Heart left ventricle (tissue), 16 donors: ENCODE data around the gene HSPB7. TPM values are rescaled to one million over a fixed set of nuclear protein-coding genes. Genes with fewer than 3 reads are reported as not detected.

Source experiments
- ATAC-seq, 4 donors: fragments of 200-7000 bp; cut with Tn5 transposase; one replicate each; pipeline ENCODE4 v1.9.1; 2020 to 2022; ENCODE audit warnings: moderate library complexity in 4 of 4, mild to moderate bottlenecking in 3 of 4, moderate number of reproducible peaks in 1 of 4
- DNase-seq, 5 donors: peaks; one replicate each; pipeline ENCODE4 v3.0.0-alpha.2; 2020
- H3K27ac ChIP-seq, 12 donors: fragments of 200-600 bp; sonication (generic) in 4 of 12; one replicate each; pipeline versions ENCODE4 v1.5.0 to v1.8.0; 2016 to 2022; ENCODE audit warnings: mild to moderate bottlenecking in 2 of 12
- H3K27me3 ChIP-seq, 9 donors: fragments of 200-600 bp; sonication (generic) in 2 of 9; one replicate each; pipeline versions ENCODE4 v1.5.1 to v1.8.0; 2016 to 2022; ENCODE audit warnings: mild to moderate bottlenecking in 3 of 9
- H3K36me3 ChIP-seq, 9 donors: fragments of 200-600 bp; sonication (generic) in 2 of 9; one replicate each; pipeline versions ENCODE4 v1.5.0 to v1.8.0; 2018 to 2022; ENCODE audit warnings: mild to moderate bottlenecking in 2 of 9
- H3K4me1 ChIP-seq, 12 donors: fragments of 200-600 bp; sonication (generic) in 4 of 12; one replicate each; pipeline versions ENCODE4 v1.5.0 to v1.8.0; 2016 to 2022; ENCODE audit warnings: mild to moderate bottlenecking in 3 of 12
- H3K4me3 ChIP-seq, 12 donors: fragments of 200-600 bp; sonication (generic) in 4 of 12; one replicate each; pipeline versions ENCODE4 v1.5.0 to v1.8.0; 2017 to 2022; ENCODE audit warnings: mild to moderate bottlenecking in 9 of 12, moderate library complexity in 4 of 12
- H3K9me3 ChIP-seq, 12 donors: fragments of 200-600 bp; sonication (generic) in 4 of 12; one replicate each; pipeline versions ENCODE4 v1.5.0 to v1.8.0; 2016 to 2022; ENCODE audit warnings: mild to moderate bottlenecking in 1 of 12
- POLR2A ChIP-seq, 2 donors: fragments of 450-650 bp; IDR thresholded peaks; one replicate each; pipeline ENCODE4 v1.6.1; 2017; ENCODE audit warnings: antibody characterized with exemption in 2 of 2, mild to moderate bottlenecking in 2 of 2, moderate library complexity in 2 of 2
- WGBS, 4 donors: extraction: QIAGEN DNeasy Blood & Tissue Kit in 2 of 4; methylation state at CpG; one replicate each; pipeline versions ENCODE4 v1.1.5 to v1.1.7; 2013 to 2018; 5-methylcytosine and 5-hydroxymethylcytosine counted together
- intact Hi-C, 10 donors: fragments of 100-400 bp; cut with DNase I; formaldehyde crosslinking; loops; one replicate each; pipeline versions ENCODE4 v1.11.1 to v1.14.2; 2022
- polyA plus RNA-seq, 2 donors: library from polyadenylated mRNA; stranded (reverse); fragments of 200-250 nt; gene quantifications; one replicate each; pipeline ENCODE4 v1.2.3, GENCODE V29; 2013
- total RNA-seq, 9 donors: library from RNA; depleted of rRNA in 2 of 9; stranded (reverse); fragments of >200 nt in 2 of 9; fragmentation: NEBNext Ultra II Directional in 3 of 9; extraction: Animal tissue kit (Norgen Biotek cat#: 25700) in 3 of 9; gene quantifications; one replicate each; pipeline versions ENCODE4 v1.1.0 to v1.2.4, GENCODE V29; 2016 to 2023
- TF ChIP-seq, protein P1 (sequence below), 12 donors: fragments of 200-600 bp; sonication (generic) in 4 of 12; IDR thresholded peaks; one replicate each; pipeline versions ENCODE4 v1.5.0 to v1.8.0; 2018 to 2022; ENCODE audit warnings: antibody characterized with exemption in 12 of 12, mild to moderate bottlenecking in 5 of 12
- donor health status: ischemic (EF 13 %, LVEDD 7.1; RV severe dilation, severe dysfunction).
- donor health status: healthy with polysubstance abuse.
- donor health status: DM: no; HTN: yes; CAD: no.
- donor health status: DM: no; HTN: no; CAD: no.
- donor health status: ischemic (EF 25% LVEDD 6.9; RV normal size, moderate dysfunction).
- donor health status: ischemic (EF 25% LVEDD 5.7; RV mildly dilated, moderate dysfunction).
- donor health status: healthy.
- donor health status: DM: yes; HTN: yes; CAD: no.
- donor health status: ischemic (EF 35%, LVEDD 5.7; RV mildly dilated, moderate dysfunction).
- donor health status: nonischemic (EF 11% LVEDD 7.7; RV severe dilation, severe dysfunction).
- donor health status: DM: yes; HTN: yes; CAD: no.
- donor health status: PGD.
- donor health status: ischemic (EF 29% LVEDD 5.4; RV normal size, mild dysfunction).
- donor health status: nonischemic (EF 23%, LVEDD 6.1; RV moderate dilation, normal function).

The HSPB7 gene
- total and polyA plus RNA-seq, 11 donors: 2,598 to 10,910 (median 4,961) TPM

DNA sequence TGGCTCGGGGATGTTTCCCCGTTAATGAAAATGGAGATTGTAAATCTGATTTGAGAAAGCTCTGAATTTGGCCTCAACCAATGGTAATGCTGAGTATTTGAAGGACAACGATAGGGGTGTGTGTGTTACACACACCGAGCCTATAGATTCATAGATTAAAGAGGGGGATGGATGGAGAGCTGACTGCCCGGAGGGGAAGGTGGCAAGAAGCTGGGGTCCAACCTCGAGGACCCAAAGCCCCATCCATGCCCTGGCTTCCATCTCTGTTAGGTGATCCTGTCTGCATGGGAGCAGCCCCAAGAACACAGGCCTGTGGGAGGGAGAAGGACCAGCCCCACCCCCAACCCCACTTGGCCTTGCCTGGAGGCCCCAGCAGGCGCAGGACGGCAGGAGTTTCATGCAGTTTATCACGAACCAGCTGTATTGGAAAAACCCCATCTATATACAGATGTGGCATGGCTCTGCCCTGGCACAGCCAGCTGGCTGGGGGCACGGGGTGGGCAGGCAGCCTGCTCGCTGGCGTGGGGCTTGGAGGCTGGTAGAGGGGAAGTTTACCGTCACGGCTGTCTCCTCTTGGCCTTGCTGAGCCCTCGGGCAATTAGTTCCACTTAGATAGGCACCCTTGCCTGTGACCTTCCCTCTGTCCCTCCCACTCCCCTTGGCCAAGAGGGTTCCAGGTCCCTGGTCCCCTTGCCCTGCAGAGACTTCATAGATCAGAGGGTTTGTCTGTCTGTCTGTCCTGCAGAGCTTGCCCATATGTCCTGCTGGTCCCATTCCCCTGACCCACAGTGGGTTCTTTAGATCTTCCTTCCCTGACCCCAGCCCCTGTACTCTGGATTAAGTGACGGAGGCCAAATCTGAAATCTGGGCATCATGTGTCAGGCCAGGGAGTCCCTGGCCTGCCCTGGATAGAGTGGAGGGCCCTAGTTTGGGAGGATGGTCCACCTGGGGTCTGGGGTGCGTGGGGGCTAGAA is 3.0 kb downstream of the HSPB7 start:
- intact Hi-C loops: no loop called here
- peaks cover 0 to 56% (median 36%) of the 10 kb centered on the region in 12 donors for H3K4me1 ChIP-seq
- H3K4me3 ChIP-seq: peak overlapping the region; percentile 27 to 81 (median 66)
- DNase-seq (peak in 4 of 5 donors; percentile 71 to 80 (median 74)), ATAC-seq (no peak)
- TF ChIP-seq, protein P1, sequence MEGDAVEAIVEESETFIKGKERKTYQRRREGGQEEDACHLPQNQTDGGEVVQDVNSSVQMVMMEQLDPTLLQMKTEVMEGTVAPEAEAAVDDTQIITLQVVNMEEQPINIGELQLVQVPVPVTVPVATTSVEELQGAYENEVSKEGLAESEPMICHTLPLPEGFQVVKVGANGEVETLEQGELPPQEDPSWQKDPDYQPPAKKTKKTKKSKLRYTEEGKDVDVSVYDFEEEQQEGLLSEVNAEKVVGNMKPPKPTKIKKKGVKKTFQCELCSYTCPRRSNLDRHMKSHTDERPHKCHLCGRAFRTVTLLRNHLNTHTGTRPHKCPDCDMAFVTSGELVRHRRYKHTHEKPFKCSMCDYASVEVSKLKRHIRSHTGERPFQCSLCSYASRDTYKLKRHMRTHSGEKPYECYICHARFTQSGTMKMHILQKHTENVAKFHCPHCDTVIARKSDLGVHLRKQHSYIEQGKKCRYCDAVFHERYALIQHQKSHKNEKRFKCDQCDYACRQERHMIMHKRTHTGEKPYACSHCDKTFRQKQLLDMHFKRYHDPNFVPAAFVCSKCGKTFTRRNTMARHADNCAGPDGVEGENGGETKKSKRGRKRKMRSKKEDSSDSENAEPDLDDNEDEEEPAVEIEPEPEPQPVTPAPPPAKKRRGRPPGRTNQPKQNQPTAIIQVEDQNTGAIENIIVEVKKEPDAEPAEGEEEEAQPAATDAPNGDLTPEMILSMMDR (IDR thresholded peaks at IDR 0.05): no peak
- TF ChIP-seq POLR2A (IDR thresholded peaks at IDR 0.05): peak in 1 of 2 donors; percentile 26
- H3K27ac ChIP-seq: peak overlapping the region; percentile 88 to 99 (median 97)
- 46 to 54% (median 50%) methylated on average over 12 to 17 of the region's 17 CpGs for whole genome bisulfite sequencing, 4 donors
- no peaks in the 10 kb centered on the region for H3K9me3 ChIP-seq
- peaks cover 0 to 10% (median 0%) of the 10 kb centered on the region in 9 donors for H3K36me3 ChIP-seq
- peaks cover 0 to 5% (median 0%) of the 10 kb centered on the region in 9 donors for H3K27me3 ChIP-seq

DNA sequence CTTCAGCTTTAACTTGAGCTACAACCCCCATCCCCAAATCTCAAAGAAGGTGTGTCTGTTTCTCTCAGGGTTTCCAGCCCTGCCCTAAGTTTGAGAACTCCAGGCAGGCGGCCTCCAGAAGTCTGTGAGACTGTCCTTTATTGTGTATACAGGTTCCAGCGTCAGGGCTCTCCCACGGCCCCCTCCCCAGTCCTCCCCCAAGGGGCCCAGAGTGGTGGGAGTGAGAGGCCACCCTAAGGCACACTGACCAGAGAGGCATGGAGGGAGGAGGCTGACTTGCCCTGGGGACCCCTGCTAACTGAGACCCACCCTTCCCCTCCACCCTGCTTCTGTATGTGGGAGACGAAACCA is 4.0 kb downstream of the HSPB7 start:
- TF ChIP-seq, protein P1 (IDR thresholded peaks at IDR 0.05): no peak
- peak in 1 of 2 donors; percentile 20 for TF ChIP-seq POLR2A (IDR thresholded peaks at IDR 0.05)
- Histone ChIP-seq H3K27ac (peak overlapping the region; percentile 88 to 99 (median 97)), H3K4me3 (peak overlapping the region in 7 of 12 donors; percentile 9 to 81 (median 67)), H3K4me1 (peaks cover 0 to 48% (median 32%) of the 10 kb centered on the region in 12 donors), H3K36me3 (peaks cover 0 to 10% (median 0%) of the 10 kb centered on the region in 9 donors), H3K9me3 (no peaks in the 10 kb centered on the region), H3K27me3 (peaks cover 0 to 5% (median 0%) of the 10 kb centered on the region in 9 donors)
- no peak for ATAC-seq
- no peak for DNase-seq
- intact Hi-C loops: no loop called here
- 18 to 38% (median 28%) methylated on average over 4 of the region's 4 CpGs for WGBS, 4 donors

DNA sequence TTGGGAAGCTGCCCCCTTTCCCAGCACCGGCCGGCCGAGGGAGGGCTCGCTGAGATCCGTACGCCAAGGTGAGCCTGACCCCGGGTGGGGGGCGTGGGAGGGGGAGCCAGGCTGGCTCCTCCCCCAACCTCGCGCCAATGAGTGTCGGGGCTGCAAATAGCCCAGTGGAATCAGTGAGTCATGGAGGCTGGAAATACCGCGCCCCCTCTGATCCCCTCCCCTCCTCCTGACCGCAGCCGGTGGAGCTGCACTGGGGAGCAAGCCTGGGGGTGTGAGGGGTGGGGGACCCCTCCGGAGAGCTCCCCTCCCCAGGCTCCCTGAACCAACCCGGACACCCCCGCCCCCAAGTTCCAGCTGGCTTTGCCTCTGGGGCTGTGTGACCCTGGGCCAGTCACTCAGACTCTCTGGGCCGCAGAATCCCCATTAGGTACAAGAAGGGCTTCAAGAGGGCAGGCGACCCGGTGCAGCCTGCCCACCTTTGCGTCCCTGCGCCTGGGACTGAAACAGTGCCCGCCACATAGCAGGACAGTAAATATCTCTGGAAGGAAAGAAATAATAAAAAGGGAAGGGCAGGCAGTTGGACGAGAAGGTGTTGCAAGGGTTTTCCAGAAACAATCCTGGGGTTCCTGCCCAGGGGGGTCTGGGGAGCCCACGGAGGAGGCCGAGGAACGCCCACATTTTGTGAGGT is 4.5 kb downstream of the HSPB7 start:
- peaks cover 0 to 44% (median 27%) of the 10 kb centered on the region in 12 donors for H3K4me1 ChIP-seq
- H3K36me3 ChIP-seq: peaks cover 0 to 10% (median 0%) of the 10 kb centered on the region in 9 donors
- H3K4me3 ChIP-seq: peak overlapping the region in 11 of 12 donors; percentile 7 to 81 (median 48)
- peak; percentile 83 to 92 (median 86) for DNase-seq
- H3K27ac ChIP-seq: peak overlapping the region; percentile 88 to 99 (median 97)
- intact Hi-C loops: no loop called here
- H3K9me3 ChIP-seq: no peaks in the 10 kb centered on the region
- TF ChIP-seq POLR2A (IDR thresholded peaks at IDR 0.05): peak in 1 of 2 donors; percentile 65
- TF ChIP-seq, protein P1 (IDR thresholded peaks at IDR 0.05): no peak
- peak; percentile 40 to 55 (median 48) for ATAC-seq
- H3K27me3 ChIP-seq: peaks cover 0 to 5% (median 0%) of the 10 kb centered on the region in 9 donors
- 11 to 15% (median 13%) methylated on average over 13 to 28 of the region's 28 CpGs for WGBS, 4 donors
